ENCODE measurements around the gene ARHGEF40.

- TF ChIP-seq CTCF (IDR thresholded peaks at IDR 0.05; ENCODE audit: low read depth, low read length) (peak; percentile 53), POLR2A (IDR thresholded peaks at IDR 0.05; ENCODE audit: extremely low read depth, insufficient read length) (no peak)
These were observed 20.3 kb downstream of the ARHGEF40 start for GRCh38 chr14:21090194-21090939.
